GM18520 (cell line): Measurements from ENCODE around the gene FBXO10.
"Not testable (repeated sequence)": the region's sequence is repeated elsewhere in the genome, so short reads cannot be mapped to it uniquely, and the experiment has no call there.

ENCODE experiments used
- ATAC-seq: cut with Tn5 transposase; IDR thresholded peaks from one replicate; pipeline ENCODE4 v1.9.1; 2021; ENCODE audit not compliant: unreplicated experiment

Gene FBXO10

GRCh38 chr9:37515620-37516258 is 60.4 kb downstream of the FBXO10 start:
- no peak for ATAC-seq

DNA sequence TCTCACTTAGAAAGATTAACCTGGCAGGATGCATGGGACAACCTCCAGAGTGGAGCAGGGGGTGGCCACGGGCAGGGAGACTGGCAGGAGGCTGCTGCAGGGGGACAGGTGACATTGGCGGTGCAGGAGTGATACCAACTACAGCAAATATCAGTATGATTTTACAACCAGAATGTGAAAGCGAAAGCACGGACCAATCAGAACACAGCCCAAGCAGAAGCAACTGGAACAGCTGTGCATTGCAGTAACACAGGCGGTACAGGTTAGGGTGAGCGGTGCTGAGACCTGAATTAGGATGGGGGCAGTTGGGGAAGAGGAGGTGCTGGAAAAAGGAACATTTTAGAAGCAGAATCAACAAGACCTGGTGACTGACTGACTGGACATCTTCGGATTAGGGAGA is 61.2 kb downstream of the FBXO10 start:
- no peak for ATAC-seq

DNA sequence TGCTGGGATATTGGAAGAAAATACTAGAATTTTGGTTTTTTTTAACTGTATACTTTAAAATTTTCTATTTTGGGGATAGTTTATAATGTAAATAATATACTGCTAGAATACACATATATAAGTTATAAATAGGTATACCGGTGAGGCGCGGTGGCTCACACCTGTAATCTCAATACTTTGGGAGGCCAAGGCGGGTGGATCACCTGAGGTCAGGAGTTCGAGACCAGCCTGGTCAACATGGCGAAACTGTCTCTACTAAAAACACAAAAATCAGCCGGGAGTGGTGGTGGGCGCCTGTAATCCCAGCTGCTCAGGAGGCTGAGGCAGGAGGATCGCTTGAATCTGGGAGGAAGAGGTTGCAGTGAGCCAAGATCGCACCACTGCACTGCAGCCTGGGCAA is 61.8 kb downstream of the FBXO10 start:
- not testable (repeated sequence) for ATAC-seq

DNA sequence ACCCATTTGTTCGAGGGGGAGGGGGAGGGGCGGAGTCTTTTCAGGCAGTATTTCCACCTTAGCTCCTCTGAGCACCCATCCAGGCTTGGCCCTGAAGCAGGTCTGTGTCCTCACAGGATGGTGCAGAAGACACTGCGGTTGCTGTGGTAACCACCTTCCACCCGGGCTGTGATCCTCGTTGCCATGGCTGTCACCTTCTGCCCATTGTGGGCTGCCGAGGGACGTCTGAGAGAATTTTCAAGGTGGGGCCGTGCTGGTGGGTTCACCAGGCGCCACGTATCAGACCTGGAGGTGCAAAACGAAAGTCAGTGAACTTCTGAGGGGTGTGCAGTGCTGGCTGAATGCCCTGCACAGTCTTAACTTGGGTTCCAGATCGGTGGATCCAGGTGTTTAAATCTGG is 63.7 kb downstream of the FBXO10 start:
- ATAC-seq, result no peak

DNA sequence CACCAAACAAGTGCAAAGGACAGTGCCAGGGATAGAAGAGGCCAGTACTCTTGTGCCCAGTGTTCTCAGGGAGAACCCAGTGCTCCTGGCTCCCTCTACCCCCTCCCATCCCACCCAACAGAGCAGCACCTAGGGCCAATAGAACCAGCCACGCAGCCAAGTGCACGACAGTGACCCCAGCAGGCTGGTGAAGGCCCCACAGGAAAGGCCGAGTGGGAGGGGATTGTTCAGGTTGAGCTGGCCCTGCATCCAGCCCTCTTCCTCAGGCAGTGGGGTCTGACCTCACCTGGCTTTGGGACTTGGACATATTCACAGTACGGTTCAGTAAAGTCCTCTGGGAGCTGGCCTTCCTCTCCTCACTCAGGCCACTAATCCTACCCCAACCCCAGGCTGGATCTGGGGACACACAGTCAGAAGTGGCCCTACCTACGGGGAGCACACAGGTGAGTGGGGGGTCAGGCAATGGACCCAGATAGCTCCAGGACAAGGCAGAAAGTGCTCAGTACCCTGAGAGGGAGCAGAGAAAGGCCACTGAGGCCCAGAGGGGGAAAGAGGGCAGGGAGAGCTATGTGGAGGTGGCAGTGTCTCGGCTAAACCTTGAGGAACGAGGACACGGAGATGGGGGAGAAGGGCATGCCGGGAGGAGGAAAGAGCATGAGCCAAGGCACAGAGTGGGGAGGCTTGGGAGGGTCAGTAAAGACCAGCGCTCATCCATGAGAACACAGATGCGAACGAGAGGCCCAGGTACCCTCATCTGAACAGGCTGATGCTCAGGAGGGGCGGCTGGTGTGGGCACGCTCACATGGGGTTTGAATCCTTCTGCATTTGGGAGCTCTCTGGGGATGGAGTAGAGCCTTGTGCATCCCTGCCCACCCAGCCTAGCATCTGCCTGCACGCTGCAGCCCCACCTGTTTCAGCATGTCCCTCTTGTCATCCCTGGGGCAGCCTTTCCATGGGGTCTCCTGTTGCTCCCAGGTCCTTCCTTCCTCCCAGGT is 64.9 kb downstream of the FBXO10 start:
- no peak for ATAC-seq

DNA sequence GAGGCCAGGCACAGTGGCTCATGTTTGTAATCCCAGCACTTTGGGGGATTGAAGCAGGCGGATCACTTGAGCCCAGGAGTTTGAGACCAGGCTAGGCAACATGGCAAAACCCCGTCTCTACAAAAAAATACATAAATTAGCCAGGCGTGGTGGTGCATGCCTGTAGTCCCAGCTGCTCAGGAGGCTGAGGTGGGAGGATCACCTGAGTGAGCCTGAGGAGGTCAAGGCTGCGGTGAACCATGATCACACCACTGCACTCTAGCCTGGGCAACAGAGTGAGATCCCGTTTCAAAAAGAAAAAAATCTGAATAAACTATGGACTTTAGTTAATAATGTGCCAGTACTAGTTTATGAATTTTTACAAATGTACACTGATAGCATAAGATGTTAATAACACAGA is 66.1 kb downstream of the FBXO10 start:
- ATAC-seq, result not testable (repeated sequence)

DNA sequence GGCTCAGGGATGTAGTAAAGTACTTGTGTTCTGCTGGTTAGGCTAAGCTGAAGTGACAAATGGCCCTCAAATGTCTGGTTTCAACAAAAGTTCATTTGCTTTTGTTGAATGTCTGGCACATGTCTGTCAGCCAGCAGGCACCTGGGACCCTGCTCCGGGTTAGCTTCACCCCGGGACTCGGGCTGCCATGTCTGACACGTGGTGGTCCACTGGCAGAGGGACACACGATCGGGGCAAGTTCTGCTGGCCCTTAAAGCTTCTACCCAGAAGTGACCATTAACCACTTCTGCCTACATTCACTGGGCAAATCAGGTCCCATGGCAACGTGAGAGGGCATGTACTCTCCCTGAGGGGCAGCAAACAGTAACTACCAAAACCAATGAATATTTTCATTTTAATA is 66.6 kb downstream of the FBXO10 start:
- no peak for ATAC-seq

- ATAC-seq, result no peak
Observed at GRCh38 chr9:37508834-37509206, 67.4 kb downstream of the FBXO10 start.

DNA sequence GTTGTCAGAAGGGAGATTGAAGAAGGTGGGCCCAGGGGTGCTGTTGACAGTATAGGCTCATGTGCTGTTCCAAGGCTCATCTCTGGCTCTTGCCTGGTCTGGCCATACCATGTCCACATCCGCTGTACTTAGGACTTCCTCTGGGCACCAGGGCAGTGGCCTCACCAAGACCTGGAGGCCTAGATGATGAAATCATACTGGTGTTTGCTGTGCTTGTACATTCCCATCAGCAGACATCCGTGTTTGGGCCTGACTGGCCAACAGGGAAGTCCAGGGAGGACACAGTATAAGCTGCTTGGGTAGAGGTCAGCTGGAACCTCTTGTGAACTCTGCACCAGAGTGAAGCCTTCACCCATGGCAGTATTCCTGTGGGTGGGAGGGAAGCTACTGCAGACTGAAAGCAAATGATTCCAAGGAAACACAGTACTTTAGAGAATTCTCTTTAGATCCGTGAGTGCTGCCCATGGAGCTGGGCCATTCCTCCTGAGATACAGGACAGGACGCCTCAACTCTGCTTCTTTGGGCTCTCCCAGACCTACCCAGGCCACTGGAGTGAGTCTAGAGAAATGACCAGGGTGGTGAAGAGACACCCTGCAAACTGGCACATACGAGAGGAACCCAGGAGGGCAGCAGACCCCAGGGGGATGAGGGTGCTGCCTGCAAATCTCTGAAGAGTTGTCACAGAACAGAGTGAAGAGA is 67.9 kb downstream of the FBXO10 start:
- ATAC-seq, result no peak

DNA sequence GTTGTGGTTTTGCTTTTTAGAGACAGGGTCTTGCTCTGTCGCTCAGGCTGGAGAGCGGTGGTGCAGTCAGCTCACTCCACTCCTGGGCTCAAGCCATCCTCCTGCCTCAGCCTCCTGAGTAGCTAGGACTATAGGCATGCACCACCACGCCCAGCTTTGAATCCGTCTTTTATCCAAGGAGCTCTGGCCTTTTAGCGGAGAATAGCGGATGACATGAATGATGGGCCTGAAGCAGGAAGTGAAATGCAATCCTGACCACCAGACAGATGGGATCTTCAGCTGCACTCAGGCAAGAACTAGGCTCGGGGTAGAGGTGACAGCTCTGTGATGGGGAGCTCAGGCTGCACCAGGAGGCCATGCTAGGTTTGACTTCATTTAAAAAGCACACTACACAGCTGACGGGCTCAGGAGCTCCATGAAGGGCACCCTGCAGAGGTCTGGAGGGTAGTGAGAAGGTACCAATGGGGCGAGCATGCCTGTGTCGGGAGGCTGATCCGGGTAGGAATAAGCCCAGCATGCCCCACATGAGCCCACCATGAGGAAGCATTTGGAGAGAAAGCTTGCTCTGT is 68.5 kb downstream of the FBXO10 start:
- ATAC-seq, result no peak

GRCh38 chr9:37504605-37505004 is 71.6 kb downstream of the FBXO10 start:
- ATAC-seq, result no peak

- no peak for ATAC-seq
Observed at GRCh38 chr9:37503736-37504135, 72.4 kb downstream of the FBXO10 start.

GRCh38 chr9:37501957-37502596 is 74.1 kb downstream of the FBXO10 start:
- no peak for ATAC-seq

DNA sequence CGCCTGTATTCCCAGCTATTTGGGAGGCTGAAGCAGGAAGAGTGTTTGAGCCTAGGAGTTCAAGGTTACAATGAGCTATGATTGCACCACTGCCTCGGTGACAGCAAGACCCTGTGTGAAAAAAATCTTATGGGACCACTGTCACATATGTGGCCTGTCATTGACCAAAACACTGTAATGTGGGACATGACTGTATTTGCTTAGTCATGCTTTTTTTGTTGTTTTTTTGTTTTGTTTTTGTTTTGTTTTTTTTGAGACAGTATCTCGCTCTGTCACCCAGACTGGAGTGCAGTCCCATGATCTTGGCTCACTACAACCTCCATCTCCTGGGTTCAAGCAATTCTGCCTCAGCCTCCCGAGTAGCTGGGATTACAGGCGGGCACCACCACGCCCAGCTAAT is 76.9 kb downstream of the FBXO10 start:
- no peak for ATAC-seq

DNA sequence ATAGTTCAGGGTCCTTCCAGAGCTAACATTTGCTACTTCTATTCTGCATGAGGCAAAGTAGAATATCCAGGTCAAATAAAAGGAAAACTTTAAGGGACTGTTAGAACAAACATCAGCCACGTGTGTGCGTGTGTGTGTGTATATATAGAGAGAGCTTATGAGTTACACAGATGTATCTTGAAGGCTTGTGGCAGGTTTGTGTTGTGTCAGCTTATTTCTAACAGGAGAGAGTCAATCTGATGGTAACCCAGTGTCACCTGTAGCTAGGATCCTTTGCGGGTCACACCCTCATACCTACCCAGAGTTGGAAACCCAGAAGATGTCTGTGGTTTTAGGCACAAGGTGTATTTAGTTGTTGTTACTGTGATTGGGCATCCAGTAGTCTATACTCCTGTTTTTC is 77.7 kb downstream of the FBXO10 start:
- ATAC-seq, result no peak

DNA sequence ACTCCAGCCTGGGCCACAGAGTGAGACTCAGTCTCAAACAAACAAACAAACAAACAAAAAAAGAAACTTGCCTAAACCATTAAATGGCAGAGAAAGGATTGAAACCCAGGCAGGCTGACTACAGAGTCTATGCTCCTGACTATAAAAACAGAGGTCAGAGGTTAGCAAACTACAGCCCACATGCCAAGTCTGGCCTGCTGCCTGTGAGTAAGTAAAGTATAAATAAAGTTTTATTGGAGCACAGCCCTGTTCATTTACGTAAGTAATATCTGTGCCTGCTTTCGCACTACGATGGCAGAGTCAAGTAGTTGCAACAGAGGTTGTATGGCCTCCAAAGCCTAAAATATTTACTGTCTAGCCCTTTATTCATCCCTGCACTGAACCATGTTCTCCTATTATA is 78.9 kb downstream of the FBXO10 start:
- ATAC-seq, result no peak

GRCh38 chr9:37496020-37496419 is 80.2 kb downstream of the FBXO10 start:
- no peak for ATAC-seq

DNA sequence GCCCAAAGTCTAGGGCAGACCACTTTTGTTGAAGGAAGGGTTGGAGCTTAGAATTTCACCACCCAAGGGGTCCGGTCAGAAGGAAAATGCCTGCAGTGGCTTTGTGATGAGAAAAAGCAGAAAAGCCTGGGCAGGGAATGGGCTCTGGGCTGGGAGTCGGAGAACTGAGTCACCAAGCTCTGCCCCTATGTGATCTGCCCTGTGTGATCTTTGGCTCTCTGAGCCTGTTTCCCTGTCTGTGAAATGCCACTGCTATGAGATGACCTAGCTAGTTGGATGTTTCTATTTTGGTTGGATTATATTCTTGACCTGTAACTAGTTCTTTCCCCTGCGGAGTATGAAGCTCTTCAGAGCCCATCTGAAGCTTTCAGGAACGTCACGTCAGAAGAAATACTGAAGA is 80.6 kb downstream of the FBXO10 start:
- ATAC-seq, result no peak

DNA sequence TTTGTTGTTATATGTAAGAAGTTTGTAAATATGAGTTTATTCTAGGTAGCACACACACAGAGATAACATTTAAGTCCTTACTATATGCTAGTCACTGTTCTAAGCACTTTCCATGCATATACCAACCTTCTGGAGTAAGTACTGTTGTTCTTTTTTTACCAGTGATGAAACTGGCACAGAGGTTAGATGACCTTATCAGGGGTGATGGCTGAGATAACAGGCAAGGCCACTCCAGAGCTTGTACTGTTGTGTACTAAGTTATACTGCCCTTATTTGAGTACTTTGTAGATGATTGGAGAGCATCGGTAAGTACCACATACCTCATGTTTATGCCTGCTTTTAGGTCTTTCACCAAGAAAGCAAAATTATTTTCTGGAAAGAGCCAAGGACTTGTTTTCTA is 84.2 kb downstream of the FBXO10 start:
- no peak for ATAC-seq

- ATAC-seq, result no peak
Observed at GRCh38 chr9:37486616-37487548, 89.3 kb downstream of the FBXO10 start.
